ENCODE results near the gene TEAD1. TPM values are rescaled to one million over a fixed set of nuclear protein-coding genes. Genes with fewer than 3 reads are reported as not detected.

TEAD1 gene
- total RNA-seq, 4 donors from 2014 or later: 45.7 to 88.7 (median 71.4) TPM

DNA sequence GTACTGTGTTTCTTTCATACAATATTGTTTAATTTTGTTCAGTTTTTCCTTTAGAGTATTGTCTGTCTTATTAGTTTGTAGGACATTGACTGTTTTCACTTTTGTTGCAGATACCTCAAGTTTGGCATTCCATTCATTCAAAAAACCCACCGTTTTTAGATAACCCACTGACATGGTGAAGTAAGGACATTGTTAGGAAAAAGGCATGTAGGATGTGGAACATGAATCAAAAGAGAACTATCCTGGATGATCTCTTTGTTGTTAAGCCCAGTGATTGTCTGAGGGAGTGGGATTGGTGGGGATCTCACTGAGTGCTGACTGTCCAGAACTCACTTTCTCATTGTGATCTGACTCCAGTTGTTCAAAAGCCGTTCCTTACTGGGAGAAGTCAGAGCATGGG is 119.3 kb downstream of the TEAD1 start:
- no peak for DNase-seq (ENCODE audit: low spot score in 2 of 2)
- intact Hi-C loops (cut with DNase I; ENCODE audit: low total_unique reads): no loop called here
- no peak overlapping the region for H3K4me3 ChIP-seq (ENCODE audit: low read depth, poor library complexity, severe bottlenecking)
- no peak for TF ChIP-seq POLR2A (IDR thresholded peaks at IDR 0.05)
- TF ChIP-seq, protein P1, sequence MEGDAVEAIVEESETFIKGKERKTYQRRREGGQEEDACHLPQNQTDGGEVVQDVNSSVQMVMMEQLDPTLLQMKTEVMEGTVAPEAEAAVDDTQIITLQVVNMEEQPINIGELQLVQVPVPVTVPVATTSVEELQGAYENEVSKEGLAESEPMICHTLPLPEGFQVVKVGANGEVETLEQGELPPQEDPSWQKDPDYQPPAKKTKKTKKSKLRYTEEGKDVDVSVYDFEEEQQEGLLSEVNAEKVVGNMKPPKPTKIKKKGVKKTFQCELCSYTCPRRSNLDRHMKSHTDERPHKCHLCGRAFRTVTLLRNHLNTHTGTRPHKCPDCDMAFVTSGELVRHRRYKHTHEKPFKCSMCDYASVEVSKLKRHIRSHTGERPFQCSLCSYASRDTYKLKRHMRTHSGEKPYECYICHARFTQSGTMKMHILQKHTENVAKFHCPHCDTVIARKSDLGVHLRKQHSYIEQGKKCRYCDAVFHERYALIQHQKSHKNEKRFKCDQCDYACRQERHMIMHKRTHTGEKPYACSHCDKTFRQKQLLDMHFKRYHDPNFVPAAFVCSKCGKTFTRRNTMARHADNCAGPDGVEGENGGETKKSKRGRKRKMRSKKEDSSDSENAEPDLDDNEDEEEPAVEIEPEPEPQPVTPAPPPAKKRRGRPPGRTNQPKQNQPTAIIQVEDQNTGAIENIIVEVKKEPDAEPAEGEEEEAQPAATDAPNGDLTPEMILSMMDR (IDR thresholded peaks at IDR 0.05): no peak
- 77 to 87% methylated on average over 2 of the region's 2 CpGs for WGBS, 2 donors

DNA sequence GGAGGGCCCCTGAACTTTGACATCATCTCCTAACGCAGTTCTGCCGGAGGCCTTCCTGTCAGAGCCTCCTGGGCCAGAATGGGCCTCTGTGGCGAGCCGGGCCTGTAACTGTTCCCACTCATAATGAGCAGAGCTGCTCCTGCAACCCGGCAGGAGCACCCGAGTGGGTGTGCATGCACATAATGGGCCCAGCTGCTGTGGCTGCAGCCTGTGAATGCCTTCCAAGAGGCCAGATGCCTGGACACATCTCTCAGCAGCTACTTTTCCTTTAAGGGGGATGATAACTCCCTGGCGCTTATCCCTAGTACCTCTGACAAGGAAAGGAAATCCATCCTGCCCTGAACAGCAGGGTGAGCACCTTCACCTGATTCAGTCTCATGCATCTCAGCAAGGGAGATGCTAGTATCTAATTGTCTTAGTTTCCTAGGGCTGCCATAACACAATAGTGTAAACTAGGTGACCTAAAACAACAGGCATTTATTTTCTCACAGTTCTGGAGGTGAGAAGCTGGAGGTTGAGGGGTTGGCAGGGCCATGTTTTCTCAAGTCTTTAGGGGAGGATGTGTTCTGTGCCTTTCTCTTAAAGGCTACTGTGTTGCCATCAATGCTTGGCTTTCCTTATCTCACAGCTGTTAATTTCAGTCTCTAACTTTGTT is 120.5 kb downstream of the TEAD1 start:
- no peak overlapping the region for H3K4me3 ChIP-seq (ENCODE audit: low read depth, poor library complexity, severe bottlenecking)
- 78 to 88% methylated on average over 7 of the region's 7 CpGs for WGBS, 2 donors
- DNase-seq (ENCODE audit: low spot score in 2 of 2): no peak
- intact Hi-C loops (cut with DNase I; ENCODE audit: low total_unique reads): no loop called here
- TF ChIP-seq, protein P1 (IDR thresholded peaks at IDR 0.05): no peak
- TF ChIP-seq POLR2A (IDR thresholded peaks at IDR 0.05): no peak

DNA sequence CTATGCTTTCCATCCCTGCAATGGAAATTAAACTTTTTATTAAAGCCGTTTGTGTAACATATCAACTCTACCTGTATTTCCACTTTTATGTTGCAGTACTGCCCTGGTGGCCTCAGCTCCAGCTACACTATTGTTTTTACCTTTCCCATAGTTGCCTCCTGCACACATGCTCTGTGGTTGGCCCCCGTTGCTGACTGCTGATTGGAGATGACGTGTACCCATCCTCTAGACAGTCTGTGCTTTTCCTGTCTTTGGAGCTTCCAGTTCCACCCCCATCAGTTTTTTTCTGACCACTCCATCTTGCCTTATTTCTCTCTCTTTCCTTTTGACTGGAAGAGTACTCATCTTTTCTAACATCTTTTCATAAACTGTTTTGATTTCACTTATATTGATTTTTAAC is 123.8 kb downstream of the TEAD1 start:
- no peak for TF ChIP-seq POLR2A (IDR thresholded peaks at IDR 0.05)
- TF ChIP-seq, protein P1 (IDR thresholded peaks at IDR 0.05): no peak
- H3K4me3 ChIP-seq (ENCODE audit: low read depth, poor library complexity, severe bottlenecking): no peak overlapping the region
- DNase-seq (ENCODE audit: low spot score in 2 of 2): no peak
- intact Hi-C loops (cut with DNase I; ENCODE audit: low total_unique reads): no loop called here
- 78 to 82% methylated on average over 3 of the region's 3 CpGs for WGBS, 2 donors

DNA sequence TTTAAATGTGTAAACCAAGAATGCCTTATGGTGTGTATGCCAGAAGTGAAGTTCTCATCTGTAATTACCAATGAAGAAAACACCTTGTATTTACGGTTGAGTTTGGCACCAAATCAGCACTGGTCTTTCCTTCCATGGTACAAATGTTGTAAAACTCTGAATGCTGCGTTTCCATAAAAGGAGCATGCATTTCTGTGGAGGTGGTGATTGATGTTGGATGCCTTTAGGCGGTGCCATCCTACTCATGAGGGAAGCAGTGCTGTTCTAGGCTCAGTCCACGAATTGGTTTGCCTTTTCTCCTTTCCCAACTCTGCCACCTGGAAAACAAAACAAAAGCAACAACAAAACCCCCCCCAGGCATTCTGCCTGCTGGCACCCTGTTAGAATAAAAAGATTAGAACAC is 124.4 kb downstream of the TEAD1 start:
- WGBS, 2 donors: 51 to 53% methylated on average over 4 of the region's 4 CpGs
- TF ChIP-seq, protein P1 (IDR thresholded peaks at IDR 0.05): no peak
- TF ChIP-seq POLR2A (IDR thresholded peaks at IDR 0.05): no peak
- H3K4me3 ChIP-seq (ENCODE audit: low read depth, poor library complexity, severe bottlenecking): no peak overlapping the region
- DNase-seq (ENCODE audit: low spot score in 2 of 2): no peak
- intact Hi-C loops (cut with DNase I; ENCODE audit: low total_unique reads): no loop called here

DNA sequence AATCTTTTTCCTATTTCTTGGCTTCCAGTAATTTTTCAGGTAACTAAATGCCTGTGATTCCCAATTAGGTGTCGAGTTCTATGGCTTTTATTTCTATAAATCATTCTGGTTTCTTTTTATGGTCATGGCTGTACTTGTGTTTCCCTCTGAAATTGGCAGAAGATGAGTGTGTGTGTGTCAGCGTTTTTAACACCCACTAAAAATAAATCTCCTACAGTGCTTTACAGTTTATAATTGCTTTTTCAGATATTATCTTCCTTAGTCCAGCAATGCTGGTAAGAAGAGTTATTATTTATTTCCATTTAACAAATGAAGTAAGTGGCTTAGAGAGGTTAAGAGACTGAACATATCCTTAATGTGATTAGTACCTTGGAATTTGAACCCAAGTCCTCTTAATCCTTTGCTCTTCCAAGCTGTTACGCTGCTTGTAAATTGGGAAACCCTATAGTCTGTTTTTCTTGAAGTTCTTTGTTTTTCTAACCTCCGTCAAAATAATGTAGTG is 125.2 kb downstream of the TEAD1 start:
- intact Hi-C loops (cut with DNase I; ENCODE audit: low total_unique reads): no loop called here
- DNase-seq (ENCODE audit: low spot score in 2 of 2): no peak
- TF ChIP-seq, protein P1 (IDR thresholded peaks at IDR 0.05): no peak
- TF ChIP-seq POLR2A (IDR thresholded peaks at IDR 0.05): no peak
- WGBS, 2 donors: 37 to 39% methylated on average over 4 of the region's 4 CpGs
- no peak overlapping the region for H3K4me3 ChIP-seq (ENCODE audit: low read depth, poor library complexity, severe bottlenecking)
